GM21526 (cell line): Measurements from ENCODE around the gene AQP11.
"Not testable (repeated sequence)": the region's sequence is repeated elsewhere in the genome, so short reads cannot be mapped to it uniquely, and the experiment has no call there.

ENCODE experiments used
- ATAC-seq: cut with Tn5 transposase; IDR thresholded peaks from one replicate; pipeline ENCODE4 v1.9.1; 2021; ENCODE audit warnings: moderate library complexity; ENCODE audit not compliant: unreplicated experiment, low FRiP score

The AQP11 gene, protein sequence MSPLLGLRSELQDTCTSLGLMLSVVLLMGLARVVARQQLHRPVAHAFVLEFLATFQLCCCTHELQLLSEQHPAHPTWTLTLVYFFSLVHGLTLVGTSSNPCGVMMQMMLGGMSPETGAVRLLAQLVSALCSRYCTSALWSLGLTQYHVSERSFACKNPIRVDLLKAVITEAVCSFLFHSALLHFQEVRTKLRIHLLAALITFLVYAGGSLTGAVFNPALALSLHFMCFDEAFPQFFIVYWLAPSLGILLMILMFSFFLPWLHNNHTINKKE

DNA sequence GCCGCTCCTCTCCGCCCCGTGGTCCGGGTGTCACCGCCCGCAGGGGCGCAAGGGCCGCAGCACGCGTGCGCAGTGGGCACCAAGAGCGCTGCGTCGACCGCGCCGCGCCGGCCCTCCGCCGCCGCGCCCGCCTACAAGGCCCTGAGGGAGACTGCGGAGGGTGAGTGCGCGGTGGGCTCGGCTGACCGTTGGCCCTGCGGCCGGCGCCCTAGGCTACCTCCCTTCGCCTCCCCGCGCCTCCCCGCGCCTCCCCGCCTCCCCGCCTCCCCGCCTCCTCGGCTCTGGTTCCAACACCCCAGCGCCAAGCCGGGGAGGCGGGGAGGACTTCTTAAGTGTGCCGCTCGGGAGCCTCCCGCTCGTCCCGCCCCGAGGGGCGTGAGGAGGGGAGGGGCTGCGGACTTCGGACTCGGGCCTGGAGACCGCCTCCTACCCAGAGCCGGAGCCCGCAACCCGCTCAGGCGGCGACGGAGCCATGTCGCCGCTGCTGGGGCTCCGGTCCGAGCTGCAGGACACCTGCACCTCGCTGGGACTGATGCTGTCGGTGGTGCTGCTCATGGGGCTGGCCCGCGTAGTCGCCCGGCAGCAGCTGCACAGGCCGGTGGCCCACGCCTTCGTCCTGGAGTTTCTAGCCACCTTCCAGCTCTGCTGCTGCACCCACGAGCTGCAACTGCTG lies at the start of gene AQP11:
Gene AQP11, plus strand, starts transcription at position 433 of the 673 bp plus-strand sequence. Its CDS starts 40 bp downstream, at position 473.
- peak; percentile 87 for ATAC-seq

DNA sequence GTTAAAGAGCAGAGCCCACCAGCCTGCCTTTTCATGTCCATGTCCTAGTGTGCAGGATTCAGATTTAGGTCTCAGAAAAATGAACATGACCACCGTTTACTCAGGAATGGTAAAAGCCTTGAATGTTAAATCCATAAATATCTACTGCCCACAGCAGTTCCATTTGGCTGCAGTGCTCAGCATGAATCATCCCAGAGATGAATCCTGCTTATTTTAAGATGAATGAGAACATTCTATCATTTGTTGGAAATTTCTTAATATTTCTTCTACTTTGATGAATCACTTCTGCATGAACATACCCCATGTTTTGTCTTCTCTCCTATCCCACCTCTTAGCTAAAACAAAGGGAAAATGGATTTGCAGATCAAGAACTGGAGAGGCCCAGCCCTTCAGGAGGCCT lies 47.5 kb upstream of the AQP11 start:
- no peak for ATAC-seq

GRCh38 chr11:77547047-77547836 lies 42.5 kb upstream of the AQP11 start:
- no peak for ATAC-seq

- no peak for ATAC-seq
These were observed 41.7 kb upstream of the AQP11 start for GRCh38 chr11:77547863-77548551.

GRCh38 chr11:77548552-77549445 lies 41.0 kb upstream of the AQP11 start:
- ATAC-seq: no peak

DNA sequence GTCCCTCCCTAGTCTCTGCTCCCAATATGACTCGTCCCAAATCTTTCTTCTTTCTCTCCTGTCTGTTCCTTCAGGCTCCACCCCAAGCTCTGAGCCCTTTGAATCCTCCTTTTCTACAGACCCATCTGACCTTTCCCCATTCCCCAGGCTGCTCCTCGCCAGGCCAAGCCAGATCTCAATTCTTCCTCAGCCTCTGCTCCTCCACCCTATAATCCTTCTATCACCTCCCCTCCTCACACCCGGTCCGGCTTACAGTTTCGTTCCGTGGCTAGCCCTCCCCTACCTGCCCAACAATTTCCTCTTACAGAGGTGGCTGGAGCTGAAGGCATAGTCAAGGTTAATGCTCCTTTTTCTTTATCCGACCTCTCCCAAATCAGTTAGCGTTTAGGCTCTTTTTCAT lies 38.3 kb upstream of the AQP11 start:
- ATAC-seq: not testable (repeated sequence)

DNA sequence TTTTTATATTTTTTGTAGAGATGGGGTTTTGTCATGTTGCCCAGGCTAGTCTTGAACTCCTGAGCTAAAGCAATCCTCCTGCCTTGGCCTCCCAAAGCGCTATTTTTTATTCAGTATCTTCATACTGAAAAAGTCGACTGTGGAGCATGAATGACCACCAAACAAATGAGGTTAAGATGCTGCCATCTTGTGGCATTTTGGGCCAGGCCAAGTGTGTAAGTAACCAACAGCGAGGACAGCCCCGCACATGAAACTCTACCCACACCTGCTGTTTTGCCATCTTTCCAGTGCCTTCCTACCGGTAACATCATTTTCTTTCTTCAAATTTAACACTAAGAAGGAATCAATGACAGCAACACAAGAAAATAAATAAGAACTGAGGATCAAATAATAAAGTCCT lies 32.2 kb upstream of the AQP11 start:
- ATAC-seq: no peak

- no peak for ATAC-seq
These were observed 31.4 kb upstream of the AQP11 start for GRCh38 chr11:77558380-77558779.

GRCh38 chr11:77559686-77560401 lies 29.9 kb upstream of the AQP11 start:
- ATAC-seq: no peak

- no peak for ATAC-seq
These were observed 29.1 kb upstream of the AQP11 start for GRCh38 chr11:77560605-77561004.

DNA sequence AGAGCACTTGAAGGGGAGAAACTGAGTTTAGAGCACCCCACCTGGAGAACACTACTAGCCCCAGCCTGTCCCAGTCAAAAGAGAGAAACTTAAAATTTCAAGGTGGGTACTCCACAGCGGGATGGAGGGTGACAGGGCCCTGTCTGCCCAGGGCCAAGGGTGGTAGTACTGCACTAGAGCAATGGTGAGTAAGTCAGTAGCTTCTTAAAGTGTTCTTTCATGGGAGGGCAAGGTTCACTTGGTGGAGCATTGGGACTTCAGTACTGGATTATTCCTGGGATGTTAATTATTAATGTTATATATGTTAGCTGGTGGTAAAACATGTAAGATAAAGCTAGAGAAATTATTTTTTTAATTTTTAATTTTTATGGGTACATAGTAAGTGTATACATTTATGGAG lies 28.5 kb upstream of the AQP11 start:
- no peak for ATAC-seq

DNA sequence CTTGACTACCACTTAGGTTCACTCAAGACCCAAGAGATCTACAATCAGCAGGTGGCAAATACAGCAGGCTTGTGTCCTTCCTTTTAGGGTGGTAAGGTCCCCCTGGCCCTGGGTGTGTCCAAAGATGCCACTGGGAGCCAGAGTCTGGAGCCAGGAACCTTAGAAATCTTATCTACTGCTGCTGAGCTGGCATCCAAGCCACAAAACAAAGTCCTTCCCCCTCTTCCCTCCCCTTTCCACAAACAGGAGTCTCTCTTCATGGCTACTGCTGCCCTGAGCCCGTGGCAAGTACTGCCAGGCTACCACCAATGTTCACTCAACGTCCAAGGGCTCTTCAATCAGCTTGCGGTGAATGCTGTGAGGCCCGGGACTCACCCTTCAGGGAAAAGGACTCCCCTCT lies 21.4 kb upstream of the AQP11 start:
- ATAC-seq: no peak

DNA sequence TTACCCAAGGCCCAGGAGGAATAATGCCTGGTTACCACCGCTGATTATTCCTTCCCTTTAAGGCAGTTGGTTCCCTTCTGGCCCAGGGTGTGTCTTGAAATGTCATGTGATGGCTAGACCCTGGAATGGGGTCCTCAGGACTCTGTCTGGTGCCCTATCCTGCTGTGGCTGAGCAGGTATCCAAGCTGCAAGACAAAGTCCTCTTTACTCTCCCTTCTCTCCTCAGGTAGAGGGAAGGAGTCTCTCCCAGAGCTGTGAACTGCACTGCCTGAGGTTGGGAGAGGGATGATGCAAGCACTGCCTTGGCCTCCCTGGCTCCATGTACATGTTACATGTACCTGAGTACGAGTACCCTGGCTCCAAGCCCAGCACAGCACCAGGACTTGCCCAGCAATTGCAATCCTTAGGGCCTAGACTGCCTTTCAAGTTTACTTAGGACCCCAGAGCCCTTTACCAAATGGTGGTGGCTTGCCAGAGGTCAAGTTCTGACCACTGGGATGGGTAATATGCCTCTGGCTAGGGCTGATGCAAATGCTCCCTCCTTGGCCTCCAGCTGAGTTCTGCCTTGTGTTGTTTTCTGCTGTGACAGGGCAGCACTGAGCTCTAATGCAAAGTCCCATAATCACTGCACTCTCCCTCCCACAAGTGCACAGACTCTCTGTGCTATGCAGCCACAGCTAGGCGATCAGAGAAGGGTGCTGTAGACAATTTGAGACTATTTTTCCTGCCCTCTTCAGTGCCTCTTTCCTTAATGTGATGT lies 20.7 kb upstream of the AQP11 start:
- ATAC-seq: no peak

DNA sequence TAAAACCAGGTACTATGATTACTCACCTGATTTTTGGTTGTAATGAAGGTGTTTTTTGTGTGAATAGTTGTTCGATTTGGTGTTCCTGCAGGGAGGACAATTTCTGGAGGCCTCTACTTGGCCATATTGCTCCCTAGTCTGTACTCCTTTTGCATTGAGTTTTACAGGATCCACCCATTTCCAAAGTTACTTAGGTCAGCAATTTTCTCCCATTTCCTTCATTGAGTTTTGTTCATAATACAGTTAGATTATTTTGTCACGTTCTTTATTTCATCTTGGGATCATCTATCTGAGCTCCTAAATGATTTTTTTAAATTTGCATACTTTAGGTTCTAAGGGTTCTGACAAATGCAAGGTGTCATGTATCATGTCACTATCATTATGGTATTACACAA lies 20.1 kb upstream of the AQP11 start:
- ATAC-seq: no peak

DNA sequence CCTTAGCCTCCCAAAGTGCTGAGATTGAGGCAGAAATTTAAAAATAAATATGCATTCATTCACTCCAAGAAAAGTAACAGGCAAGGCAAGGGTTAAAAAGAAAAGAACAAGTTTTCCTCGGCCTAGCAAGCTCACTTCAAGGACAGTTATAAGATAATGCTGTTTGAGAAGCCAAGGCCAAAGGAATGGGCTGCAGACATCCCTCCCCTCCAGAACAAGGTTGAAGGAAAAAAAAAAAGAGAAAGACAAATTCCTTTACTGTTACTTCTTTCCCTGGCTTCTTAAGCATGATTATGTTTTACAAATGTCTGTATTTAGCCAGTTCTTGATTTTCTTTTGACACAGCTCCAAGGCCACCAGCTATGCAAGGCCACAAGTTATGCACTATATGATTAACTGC lies 18.9 kb upstream of the AQP11 start:
- ATAC-seq: not testable (repeated sequence)

- not testable (repeated sequence) for ATAC-seq
These were observed 14.3 kb upstream of the AQP11 start for GRCh38 chr11:77575428-77575827.

GRCh38 chr11:77580712-77581337 lies 8.9 kb upstream of the AQP11 start:
- no peak for ATAC-seq

GRCh38 chr11:77589181-77589520 lies 602 bp upstream of the AQP11 start:
- peak; percentile 30 for ATAC-seq
